ENCODE measurements around the gene MTTP.

The MTTP gene

GRCh38 chr4:99612281-99612680 lies 37.7 kb downstream of the MTTP start:
- DNase-seq (ENCODE audit: low read depth): peak; percentile 10
- TF ChIP-seq, protein P1, sequence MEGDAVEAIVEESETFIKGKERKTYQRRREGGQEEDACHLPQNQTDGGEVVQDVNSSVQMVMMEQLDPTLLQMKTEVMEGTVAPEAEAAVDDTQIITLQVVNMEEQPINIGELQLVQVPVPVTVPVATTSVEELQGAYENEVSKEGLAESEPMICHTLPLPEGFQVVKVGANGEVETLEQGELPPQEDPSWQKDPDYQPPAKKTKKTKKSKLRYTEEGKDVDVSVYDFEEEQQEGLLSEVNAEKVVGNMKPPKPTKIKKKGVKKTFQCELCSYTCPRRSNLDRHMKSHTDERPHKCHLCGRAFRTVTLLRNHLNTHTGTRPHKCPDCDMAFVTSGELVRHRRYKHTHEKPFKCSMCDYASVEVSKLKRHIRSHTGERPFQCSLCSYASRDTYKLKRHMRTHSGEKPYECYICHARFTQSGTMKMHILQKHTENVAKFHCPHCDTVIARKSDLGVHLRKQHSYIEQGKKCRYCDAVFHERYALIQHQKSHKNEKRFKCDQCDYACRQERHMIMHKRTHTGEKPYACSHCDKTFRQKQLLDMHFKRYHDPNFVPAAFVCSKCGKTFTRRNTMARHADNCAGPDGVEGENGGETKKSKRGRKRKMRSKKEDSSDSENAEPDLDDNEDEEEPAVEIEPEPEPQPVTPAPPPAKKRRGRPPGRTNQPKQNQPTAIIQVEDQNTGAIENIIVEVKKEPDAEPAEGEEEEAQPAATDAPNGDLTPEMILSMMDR (IDR thresholded peaks at IDR 0.05; ENCODE audit: insufficient read depth, low read depth, low read length, missing control alignments): no peak
- H3K4me3 ChIP-seq (ENCODE audit: low read length): no peak overlapping the region

DNA sequence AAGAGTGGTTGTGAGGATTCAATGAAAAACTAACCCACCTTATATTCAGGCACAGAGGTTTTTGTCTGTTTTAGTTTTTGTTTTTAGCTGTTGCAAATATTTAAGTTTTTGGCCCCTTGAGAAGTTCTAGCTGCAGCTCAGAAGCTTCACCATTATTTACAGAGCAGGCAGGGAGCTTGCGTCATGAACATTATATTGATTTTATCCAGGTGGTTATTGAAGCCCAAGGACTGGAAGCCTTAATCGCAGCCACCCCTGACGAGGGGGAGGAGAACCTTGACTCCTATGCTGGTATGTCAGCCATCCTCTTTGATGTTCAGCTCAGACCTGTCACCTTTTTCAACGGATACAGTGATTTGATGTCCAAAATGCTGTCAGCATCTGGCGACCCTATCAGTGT lies 38.1 kb downstream of the MTTP start:
- TF ChIP-seq, protein P1 (IDR thresholded peaks at IDR 0.05; ENCODE audit: insufficient read depth, low read depth, low read length, missing control alignments): no peak
- H3K4me3 ChIP-seq (ENCODE audit: low read length): no peak overlapping the region
- DNase-seq (ENCODE audit: low read depth): no peak

- TF ChIP-seq, protein P1 (IDR thresholded peaks at IDR 0.05; ENCODE audit: insufficient read depth, low read depth, low read length, missing control alignments): no peak
- H3K4me3 ChIP-seq (ENCODE audit: low read length): no peak overlapping the region
- DNase-seq (ENCODE audit: low read depth): no peak
Observed at GRCh38 chr4:99614491-99614890, 39.9 kb downstream of the MTTP start.

DNA sequence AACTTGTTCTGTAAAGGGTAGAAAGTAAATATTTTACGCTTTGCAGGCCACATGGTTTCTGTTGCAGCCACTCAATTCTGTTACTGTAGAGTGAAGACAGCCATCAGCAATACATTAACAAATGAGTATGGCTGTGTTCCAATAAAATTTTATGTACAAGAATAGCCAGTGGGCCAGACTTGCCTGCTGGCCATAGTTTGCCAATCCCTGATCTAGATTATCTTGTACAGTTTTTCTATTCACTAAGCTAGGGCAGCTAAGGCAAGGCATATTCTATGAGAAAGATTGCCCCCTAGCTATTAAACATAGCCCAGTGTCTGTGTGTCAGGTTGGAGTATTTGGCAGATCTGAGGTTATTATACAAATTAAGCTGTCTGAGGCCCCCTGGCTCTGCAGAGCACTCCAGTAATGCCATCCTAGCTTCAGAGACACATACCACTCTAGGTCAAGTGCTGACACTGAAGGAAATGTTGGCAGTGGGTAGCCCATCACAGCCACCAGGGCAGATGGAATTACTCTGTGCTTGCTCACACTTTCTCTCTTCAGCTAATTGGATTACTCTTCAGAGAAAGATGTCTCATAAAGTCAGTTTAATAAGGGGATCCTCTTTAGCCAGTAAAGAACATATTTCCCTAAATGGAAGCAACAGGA lies 40.7 kb downstream of the MTTP start:
- no peak overlapping the region for H3K4me3 ChIP-seq (ENCODE audit: low read length)
- no peak for DNase-seq (ENCODE audit: low read depth)
- TF ChIP-seq, protein P1 (IDR thresholded peaks at IDR 0.05; ENCODE audit: insufficient read depth, low read depth, low read length, missing control alignments): no peak

- no peak overlapping the region for H3K4me3 ChIP-seq (ENCODE audit: low read length)
- peak; percentile 27 for DNase-seq (ENCODE audit: low read depth)
- TF ChIP-seq, protein P1 (IDR thresholded peaks at IDR 0.05; ENCODE audit: insufficient read depth, low read depth, low read length, missing control alignments): no peak
Observed at GRCh38 chr4:99617374-99617773, 42.8 kb downstream of the MTTP start.

DNA sequence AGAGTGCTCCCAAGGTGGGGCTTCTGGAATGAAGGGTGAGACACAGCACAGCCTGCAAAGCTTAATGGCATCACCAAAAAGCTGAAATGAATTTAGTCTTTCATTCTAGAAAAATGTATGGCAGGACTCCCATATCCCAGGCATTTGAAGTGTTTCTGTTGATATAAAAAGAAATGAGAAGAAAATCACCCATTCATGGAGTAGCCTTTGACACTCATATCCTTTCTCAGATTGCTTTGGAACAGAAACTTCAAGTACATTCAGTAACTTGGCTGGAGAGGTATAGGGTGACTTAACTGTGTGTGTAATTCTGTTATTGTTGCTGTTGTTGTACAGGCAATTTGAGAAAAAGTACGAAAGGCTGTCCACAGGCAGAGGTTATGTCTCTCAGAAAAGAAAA lies 47.7 kb downstream of the MTTP start:
- TF ChIP-seq, protein P1 (IDR thresholded peaks at IDR 0.05; ENCODE audit: insufficient read depth, low read depth, low read length, missing control alignments): no peak
- no peak overlapping the region for H3K4me3 ChIP-seq (ENCODE audit: low read length)
- no peak for DNase-seq (ENCODE audit: low read depth)

- no peak overlapping the region for H3K4me3 ChIP-seq (ENCODE audit: low read length)
- DNase-seq (ENCODE audit: low read depth): no peak
- TF ChIP-seq, protein P1 (IDR thresholded peaks at IDR 0.05; ENCODE audit: insufficient read depth, low read depth, low read length, missing control alignments): no peak
Observed at GRCh38 chr4:99624141-99624719, 49.6 kb downstream of the MTTP start.

All from epithelial cell of esophagus (primary cell).